Measurements from ENCODE around the gene B4GALNT4.

The B4GALNT4 gene

GRCh38 chr11:392102-392777 is 22.9 kb downstream of the B4GALNT4 start:
- no peak for TF ChIP-seq CTCF (IDR thresholded peaks at IDR 0.05; ENCODE audit: unreplicated experiment in 3 of 3)
- Mint-ChIP-seq H3K36me3 (ENCODE audit: low read depth) (no peaks in the 10 kb centered on the region), H3K4me1 (peaks cover 18% of the 10 kb centered on the region), H3K4me3 (no peak overlapping the region), H3K27ac (no peak overlapping the region), H3K27me3 (ENCODE audit: low read depth) (peaks cover 4% of the 10 kb centered on the region), H3K9me3 (peaks cover under 1% of the 10 kb centered on the region)

GRCh38 chr11:393219-394033 is 24.1 kb downstream of the B4GALNT4 start:
- no peak for TF ChIP-seq CTCF (IDR thresholded peaks at IDR 0.05; ENCODE audit: unreplicated experiment in 3 of 3)
- Mint-ChIP-seq H3K27ac (no peak overlapping the region), H3K9me3 (no peaks in the 10 kb centered on the region), H3K4me3 (no peak overlapping the region), H3K36me3 (ENCODE audit: low read depth) (no peaks in the 10 kb centered on the region), H3K4me1 (peaks cover 8% of the 10 kb centered on the region), H3K27me3 (ENCODE audit: low read depth) (peaks cover 4% of the 10 kb centered on the region)

GRCh38 chr11:394034-394857 is 24.9 kb downstream of the B4GALNT4 start, which contains the start of gene PKP3:
TSS of gene PKP3 (plus strand) at chr11:394209. CDS start at chr11:394293, 84 bp downstream.
- Mint-ChIP-seq H3K27me3 (ENCODE audit: low read depth) (no peaks in the 10 kb centered on the region), H3K9me3 (no peaks in the 10 kb centered on the region), H3K4me1 (no peaks in the 10 kb centered on the region), H3K4me3 (no peak within 1 kb of the TSS), H3K27ac (no peak within 1 kb of the TSS), H3K36me3 (ENCODE audit: low read depth) (no peaks in the 10 kb centered on the region)
- no peak for TF ChIP-seq CTCF (IDR thresholded peaks at IDR 0.05; ENCODE audit: unreplicated experiment in 3 of 3)

GRCh38 chr11:394858-395655 is 25.8 kb downstream of the B4GALNT4 start:
- no peak overlapping the region for H3K27ac Mint-ChIP-seq
- H3K27me3 Mint-ChIP-seq (ENCODE audit: low read depth) = no peaks in the 10 kb centered on the region
- H3K4me3 Mint-ChIP-seq = no peak overlapping the region
- H3K4me1 Mint-ChIP-seq = no peaks in the 10 kb centered on the region
- no peak for TF ChIP-seq CTCF (IDR thresholded peaks at IDR 0.05; ENCODE audit: unreplicated experiment in 3 of 3)
- no peaks in the 10 kb centered on the region for H3K36me3 Mint-ChIP-seq (ENCODE audit: low read depth)
- H3K9me3 Mint-ChIP-seq = no peaks in the 10 kb centered on the region

GRCh38 chr11:395866-396265 is 26.6 kb downstream of the B4GALNT4 start:
- no peak for TF ChIP-seq CTCF (IDR thresholded peaks at IDR 0.05; ENCODE audit: unreplicated experiment in 3 of 3)
- Mint-ChIP-seq H3K27ac (no peak overlapping the region), H3K9me3 (no peaks in the 10 kb centered on the region), H3K4me3 (no peak overlapping the region), H3K36me3 (ENCODE audit: low read depth) (no peaks in the 10 kb centered on the region), H3K27me3 (ENCODE audit: low read depth) (no peaks in the 10 kb centered on the region), H3K4me1 (no peaks in the 10 kb centered on the region)
